ENCODE data around the gene SERPINF2.
"Not testable (repeated sequence)": the region's sequence is repeated elsewhere in the genome, so short reads cannot be mapped to it uniquely, and the experiment has no call there.

SERPINF2 gene

DNA sequence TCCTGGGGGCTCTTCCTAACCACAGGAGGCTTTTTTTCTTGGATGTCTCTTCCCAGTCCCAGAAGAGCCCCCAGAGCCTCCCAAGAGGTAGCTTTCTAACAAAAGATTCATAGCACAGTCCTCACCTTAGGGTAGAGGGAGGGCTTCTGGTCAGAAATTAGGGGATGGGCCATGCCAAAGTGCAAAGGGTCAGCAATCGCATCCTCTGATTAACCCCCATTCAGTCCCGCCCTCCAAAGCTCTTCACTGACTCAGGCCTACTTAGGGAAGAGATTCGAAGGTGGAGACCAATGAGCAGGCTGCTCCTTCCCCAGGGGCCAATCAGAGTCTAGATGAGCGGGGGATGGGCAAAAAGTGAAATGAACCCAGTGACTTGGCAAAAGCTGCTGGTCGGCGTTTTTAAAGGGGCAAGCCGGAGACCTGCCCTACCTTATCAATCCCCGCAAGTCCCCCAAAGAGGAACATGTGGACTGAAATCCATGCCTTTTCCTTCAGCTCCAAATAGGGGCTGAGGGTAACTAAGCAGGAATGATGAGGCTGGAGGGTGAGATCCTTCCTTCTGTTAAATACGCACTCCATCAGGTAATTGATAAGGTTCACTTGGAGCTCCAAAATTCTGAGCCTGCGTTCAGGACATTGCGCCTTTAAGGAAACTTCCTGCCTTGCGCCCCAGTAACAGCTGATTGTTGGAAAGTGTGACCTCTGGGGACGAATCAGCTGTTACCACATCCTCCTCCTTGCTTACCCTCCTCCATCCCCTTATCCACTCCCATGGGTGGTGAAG lies 25.6 kb upstream of the SERPINF2 start:
- DNase-seq, result peak; percentile 97

DNA sequence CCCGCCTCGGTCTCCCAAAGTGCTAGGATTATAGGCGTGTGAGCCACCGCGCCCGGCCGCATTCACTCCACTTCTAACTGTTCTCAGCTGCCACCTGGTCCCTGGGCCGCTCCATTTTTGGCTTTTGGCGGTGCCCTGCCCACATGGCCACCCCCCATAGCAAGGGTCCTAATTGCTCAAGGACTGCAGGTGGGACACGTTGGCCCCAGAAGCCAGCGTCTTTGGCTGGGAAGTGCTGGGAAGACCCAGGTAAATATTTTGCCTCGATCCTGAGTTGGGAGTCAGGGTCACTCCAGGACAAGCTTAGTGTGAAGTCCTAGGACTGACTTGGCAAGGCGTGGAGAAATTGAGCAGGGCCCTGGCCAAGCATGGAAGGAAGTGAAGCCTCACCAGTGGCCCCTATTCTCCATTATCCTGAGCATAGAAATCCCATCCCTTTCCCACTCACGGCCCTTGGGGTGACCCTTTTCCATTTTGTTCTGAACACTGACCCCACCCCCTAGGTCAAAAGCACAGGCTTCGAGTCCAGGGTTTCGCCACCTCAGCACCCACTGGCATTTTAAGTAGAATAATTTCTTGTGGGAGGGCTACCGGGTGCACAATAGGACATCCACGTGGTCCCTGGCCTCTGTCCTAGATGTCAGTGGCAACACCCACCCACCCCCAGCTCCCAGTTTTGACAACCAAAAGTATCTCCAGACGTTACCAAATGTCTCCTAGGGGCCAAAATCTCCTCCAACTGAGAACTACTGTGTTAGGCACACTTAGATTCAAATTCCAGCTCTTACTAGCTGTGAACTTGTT lies 24.1 kb upstream of the SERPINF2 start:
- no peak for DNase-seq

DNA sequence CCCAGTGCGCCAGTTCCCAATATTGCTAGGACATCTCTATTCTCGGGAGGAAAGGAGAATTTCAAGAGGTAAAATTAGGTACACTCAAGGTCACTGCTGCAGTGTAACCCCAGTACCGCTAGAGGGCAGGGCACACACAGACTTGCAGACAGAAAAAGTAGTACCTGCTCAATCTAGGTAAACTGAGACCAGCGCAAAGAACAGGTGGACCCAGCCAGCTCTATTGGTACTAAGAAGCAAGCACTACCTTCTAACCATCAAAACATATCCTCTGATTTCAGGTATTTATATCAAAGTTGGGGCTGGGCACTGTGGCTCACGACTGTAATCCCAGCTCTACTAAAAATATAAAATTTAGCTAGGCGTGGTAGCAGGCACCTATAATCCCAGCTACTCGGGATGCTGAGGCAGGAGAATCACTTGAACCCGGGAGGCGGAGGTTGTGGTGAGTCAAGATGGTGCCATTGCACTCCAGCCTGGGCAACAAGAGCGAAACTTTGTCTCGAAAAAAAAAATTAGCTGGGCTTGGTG lies 21.8 kb upstream of the SERPINF2 start:
- DNase-seq, result peak; percentile 77

DNA sequence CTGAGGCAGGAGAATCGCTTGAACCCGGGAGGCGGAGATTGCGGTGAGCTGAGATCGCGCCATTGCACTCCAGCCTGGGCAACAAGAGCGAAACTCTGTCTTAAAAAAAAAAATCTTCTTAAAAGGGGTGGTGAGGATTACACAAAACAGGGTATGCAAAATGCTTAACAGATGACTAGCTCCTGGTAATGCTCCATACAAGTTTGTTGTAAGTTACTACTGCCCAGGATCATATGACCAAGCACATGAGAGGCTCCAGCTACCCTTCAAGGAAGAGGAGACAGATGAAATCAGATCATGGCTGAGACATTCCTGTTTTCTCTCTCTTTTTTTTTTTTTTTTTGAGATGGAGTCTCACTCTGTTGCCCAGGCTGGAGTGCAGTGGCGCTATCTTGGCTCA lies 20.6 kb upstream of the SERPINF2 start:
- not testable (repeated sequence) for DNase-seq

DNA sequence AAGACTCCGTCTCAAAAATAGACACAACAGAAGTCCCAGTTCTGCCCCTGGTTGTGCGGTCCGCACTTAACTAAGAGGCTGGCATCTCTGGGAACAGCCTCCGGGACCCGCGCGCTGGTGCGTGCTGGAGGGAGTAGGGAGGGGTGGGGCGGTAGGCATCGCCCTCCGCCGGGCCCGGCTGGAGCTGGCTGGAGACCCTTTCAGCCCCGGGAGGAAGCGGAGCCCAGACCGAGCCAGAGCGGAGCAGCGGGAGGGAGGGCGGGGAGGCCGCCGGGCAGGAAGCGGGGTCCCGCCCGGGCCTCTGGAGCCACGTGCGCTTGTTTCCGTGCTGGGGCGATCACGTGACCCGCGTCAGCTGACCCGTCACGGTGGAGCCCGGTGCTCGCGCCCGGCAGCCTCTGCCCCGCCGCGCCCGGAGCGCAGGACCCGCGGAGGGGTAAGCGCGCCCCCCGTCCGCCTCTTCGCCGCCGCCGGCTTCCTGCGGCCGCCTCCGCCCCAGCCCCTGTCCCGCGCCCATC lies 18.3 kb upstream of the SERPINF2 start, which contains the start of gene WDR81:
WDR81 (plus strand) TSS at position 354 of the 518 bp plus-strand sequence. CDS start 256 bp downstream, outside the sequence.
- DNase-seq, result peak; percentile 90

DNA sequence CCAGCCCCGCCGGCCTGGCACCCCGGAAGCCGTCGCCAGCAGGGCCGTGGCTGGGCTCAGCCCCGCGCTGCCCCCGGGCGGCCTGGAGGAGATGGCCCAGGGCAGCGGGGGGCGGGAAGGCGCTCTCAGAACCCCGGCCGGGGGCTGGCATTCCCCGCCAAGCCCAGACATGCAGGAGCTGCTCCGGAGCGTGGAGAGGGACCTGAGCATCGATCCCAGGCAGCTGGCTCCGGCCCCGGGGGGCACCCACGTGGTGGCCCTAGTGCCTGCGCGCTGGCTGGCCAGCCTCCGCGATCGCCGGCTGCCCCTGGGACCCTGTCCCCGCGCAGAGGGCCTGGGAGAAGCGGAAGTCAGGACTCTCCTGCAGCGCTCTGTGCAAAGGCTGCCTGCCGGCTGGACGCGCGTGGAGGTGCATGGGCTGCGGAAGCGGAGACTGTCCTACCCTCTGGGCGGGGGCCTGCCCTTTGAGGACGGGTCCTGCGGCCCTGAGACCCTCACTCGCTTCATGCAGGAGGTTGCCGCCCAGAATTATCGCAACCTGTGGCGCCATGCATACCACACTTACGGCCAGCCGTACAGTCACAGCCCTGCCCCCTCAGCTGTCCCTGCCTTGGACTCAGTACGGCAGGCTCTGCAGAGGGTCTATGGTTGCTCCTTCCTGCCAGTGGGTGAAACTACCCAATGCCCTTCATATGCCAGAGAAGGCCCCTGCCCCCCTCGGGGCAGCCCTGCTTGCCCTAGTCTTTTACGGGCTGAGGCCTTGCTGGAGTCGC lies 17.6 kb upstream of the SERPINF2 start:
- no peak for DNase-seq

DNA sequence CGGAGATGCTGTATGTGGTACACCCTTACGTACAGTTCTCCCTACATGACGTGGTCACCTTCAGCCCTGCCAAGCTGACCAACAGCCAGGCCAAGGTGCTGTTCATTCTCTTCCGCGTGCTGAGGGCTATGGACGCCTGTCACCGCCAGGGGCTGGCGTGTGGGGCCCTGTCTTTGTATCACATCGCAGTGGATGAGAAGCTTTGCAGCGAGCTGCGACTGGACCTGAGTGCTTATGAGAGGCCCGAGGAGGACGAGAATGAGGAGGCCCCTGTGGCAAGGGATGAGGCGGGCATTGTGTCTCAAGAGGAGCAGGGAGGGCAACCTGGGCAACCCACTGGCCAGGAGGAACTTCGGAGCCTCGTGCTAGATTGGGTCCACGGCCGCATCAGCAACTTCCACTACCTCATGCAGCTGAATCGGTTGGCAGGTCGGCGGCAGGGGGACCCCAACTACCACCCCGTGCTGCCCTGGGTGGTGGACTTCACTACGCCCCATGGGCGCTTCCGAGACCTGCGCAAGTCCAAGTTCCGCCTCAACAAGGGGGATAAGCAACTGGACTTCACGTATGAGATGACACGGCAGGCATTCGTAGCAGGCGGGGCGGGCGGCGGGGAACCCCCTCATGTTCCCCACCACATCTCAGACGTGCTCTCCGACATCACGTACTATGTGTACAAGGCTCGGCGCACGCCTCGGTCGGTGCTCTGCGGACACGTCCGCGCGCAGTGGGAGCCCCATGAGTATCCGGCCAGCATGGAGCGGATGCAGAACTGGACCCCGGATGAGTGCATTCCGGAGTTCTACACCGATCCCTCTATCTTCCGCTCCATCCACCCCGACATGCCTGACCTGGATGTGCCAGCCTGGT lies 16.8 kb upstream of the SERPINF2 start:
- no peak for DNase-seq

DNA sequence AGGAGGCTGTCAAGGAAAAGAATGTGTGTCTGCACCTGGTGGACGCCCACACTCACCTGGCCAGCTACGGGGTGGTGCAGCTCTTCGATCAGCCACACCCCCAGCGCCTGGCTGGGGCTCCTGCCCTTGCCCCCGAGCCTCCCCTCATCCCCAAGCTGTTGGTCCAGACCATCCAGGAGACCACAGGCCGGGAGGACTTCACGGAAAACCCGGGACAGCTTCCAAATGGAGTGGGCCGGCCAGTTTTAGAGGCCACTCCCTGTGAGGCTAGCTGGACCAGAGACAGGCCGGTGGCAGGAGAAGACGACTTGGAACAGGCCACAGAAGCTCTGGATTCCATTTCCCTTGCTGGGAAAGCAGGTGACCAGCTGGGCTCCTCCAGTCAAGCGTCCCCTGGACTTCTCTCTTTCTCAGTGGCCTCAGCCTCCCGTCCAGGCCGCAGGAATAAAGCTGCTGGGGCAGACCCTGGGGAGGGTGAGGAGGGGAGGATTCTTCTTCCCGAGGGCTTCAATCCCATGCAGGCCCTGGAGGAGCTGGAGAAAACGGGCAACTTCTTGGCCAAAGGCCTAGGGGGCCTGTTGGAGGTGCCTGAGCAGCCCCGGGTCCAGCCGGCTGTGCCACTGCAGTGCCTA lies 15.9 kb upstream of the SERPINF2 start:
- no peak for DNase-seq

DNA sequence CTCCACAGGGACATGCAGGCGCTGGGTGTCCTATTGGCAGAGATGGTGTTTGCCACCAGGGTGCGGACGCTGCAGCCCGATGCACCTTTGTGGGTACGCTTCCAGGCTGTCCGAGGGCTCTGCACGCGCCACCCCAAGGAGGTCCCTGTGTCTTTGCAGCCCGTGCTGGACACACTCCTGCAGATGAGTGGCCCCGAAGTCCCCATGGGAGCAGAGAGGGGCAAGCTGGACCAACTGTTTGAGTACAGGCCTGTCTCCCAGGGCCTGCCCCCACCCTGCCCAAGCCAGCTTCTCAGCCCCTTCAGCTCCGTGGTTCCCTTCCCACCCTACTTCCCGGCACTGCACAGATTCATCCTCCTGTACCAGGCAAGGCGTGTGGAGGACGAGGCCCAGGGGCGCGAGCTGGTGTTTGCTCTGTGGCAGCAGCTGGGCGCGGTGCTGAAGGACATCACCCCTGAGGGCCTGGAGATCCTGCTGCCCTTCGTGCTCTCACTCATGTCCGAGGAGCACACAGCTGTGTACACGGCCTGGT lies 15.3 kb upstream of the SERPINF2 start:
- no peak for DNase-seq

DNA sequence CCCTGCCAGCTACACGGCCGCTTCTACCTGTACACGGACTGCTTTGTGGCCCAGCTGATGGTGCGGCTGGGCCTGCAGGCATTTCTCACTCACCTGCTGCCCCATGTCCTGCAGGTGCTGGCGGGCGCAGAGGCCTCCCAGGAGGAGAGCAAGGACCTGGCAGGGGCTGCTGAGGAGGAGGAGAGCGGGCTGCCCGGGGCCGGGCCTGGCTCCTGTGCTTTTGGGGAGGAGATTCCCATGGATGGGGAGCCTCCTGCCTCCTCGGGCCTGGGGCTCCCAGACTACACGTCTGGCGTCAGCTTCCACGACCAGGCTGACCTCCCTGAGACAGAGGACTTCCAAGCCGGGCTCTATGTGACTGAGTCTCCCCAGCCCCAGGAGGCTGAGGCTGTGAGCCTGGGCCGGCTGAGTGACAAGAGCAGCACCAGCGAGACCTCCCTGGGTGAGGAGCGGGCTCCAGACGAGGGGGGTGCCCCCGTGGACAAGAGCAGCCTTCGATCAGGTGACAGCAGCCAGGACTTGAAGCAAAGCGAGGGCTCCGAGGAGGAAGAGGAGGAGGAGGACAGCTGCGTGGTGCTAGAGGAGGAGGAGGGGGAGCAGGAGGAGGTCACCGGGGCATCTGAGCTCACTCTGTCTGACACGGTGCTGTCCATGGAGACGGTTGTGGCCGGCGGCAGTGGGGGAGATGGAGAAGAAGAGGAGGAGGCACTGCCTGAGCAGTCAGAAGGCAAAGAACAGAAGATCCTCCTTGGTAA lies 14.6 kb upstream of the SERPINF2 start:
- no peak for DNase-seq

DNA sequence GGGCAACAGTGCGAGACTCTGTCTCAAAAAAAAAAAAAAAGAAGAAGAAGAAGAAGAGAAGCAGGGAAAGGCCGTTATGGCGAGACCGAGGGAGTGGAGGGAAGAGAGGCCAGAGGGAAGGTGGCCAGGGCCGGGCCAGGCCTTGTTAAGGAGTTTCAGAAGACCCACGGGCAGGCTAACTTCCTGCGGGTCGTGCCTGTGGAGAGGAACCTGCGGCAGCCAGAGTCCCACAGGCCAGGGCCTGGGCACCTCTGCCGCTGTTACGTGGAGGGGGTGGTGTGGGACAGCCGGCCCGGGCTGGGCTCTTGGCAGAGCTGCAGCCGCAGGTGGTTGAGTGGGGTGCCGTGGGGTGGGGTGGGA lies 12.7 kb upstream of the SERPINF2 start:
- DNase-seq, result no peak

DNA sequence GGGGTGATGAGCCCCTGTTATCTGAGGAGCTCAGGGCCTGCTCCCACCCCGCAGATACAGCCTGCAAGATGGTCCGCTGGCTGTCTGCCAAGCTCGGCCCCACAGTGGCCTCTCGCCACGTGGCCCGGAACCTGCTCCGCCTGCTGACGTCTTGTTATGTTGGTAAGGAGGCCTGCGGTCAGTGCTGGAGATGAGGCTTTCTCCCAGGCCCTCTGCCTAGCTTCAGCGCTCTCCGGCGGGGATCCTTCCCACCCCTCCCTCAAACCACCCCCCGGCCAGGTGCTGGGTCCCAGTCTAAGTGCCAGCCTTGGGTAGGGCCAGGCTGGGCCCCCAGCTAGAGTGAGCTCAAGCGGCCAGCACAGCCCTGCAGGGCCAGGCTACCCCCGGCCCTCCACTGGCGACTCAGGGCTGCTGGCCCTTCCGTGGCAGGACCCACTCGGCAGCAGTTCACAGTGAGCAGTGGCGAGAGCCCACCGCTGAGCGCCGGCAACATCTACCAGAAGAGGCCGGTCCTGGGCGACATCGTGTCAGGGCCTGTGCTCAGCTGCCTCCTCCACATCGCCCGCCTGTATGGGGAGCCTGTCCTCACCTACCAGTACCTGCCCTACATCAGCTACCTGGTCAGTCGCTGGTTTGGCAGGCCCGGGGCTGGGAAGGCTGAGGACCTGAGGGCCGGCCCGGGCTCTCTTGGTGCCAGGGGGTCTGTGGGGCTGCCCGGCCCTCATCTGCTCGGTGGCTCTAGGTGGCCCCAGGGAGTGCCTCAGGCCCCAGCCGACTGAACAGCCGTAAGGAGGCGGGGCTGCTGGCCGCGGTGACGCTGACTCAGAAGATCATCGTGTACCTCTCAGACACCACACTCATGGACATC lies 12.1 kb upstream of the SERPINF2 start:
- DNase-seq, result no peak

DNA sequence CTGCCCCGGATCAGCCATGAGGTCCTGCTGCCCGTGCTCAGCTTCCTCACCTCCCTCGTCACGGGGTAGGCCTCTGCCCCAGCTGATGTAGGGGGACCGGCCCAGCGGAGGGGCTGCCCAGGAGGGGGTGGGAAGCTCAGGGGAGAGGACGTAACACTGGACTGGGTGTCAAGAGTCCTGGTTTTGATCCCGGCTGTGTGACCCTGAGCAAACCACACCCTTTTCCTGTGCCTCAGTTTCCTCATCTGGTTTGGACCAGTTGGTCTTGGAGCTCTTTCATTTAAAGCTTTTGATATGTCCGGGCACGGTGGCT lies 11.5 kb upstream of the SERPINF2 start:
- DNase-seq, result no peak

DNA sequence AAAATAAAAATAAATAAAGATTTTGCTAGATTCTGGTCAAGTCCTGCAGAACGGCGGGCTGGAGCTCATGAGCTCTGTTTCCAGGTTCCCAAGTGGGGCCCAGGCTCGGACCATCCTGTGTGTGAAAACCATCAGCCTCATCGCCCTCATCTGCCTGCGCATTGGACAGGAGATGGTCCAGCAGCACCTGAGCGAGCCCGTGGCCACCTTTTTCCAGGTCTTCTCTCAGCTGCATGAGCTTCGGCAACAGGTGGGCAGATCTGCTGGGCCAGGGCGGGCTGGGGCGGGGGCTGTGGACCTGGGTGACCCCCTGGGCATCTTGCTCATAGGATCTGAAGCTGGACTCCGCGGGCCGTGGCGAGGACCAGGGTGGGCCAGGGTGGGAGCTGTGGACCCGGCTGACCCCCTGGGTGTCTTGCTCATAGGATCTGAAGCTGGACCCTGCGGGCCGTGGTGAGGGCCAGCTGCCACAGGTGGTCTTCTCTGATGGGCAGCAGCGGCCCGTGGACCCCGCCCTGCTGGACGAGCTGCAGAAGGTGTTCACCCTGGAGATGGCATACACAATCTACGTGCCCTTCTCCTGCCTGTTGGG lies 10.3 kb upstream of the SERPINF2 start:
- DNase-seq, result no peak

DNA sequence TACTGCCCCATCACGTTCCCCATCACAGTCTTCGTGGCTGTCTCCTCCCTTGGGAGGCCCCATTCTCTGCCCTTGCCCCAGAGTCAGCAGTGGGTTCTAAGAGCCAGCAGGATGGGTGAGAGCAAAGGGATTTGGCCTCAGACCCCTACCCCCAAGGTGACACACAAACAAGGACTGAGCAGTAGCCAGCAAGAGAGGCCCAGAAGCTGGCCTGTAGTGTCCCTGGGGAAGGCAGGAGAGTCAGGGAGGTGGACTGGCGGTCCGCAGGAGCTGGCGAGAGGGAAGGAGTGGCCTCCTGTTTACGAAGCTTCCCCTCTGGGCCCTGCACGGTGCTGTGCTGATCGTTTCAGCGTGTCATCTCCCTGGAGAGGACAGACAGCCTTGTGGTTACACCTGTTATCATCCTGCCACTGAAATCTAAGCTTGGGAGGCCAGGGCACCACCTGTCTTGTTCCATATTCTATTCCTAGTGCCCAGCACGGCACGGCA lies 9.8 kb upstream of the SERPINF2 start:
- DNase-seq, result no peak

DNA sequence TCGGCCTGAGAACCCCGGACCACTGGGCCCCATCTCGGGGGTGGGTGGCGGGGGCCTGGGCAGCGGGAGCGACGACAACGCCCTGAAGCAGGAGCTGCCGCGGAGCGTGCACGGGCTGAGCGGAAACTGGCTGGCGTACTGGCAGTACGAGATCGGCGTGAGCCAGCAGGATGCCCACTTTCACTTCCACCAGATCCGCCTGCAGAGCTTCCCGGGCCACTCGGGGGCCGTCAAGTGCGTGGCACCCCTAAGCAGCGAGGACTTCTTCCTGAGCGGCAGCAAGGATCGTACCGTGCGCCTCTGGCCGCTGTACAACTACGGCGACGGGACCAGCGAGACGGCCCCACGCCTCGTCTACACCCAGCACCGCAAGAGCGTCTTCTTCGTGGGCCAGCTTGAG lies 8.9 kb upstream of the SERPINF2 start:
- no peak for DNase-seq

DNA sequence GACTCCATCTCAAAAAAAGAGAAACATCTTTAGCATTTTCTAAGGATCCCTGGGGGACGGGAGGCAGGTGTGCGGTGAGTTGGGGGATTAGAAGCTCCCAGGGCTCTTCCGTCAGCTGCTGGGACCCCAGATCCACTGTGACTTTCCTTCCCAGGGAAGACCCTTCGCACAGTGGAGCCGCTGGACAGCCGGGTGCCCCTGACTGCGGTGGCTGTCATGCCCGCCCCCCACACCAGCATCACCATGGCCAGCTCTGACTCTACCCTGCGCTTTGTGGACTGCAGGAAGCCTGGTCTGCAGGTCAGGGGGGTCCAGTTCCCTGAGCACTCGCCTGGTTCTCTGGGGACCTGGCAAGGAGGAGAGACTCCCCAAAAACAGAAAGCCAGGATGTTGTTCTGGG lies 7.3 kb upstream of the SERPINF2 start:
- DNase-seq, result no peak

DNA sequence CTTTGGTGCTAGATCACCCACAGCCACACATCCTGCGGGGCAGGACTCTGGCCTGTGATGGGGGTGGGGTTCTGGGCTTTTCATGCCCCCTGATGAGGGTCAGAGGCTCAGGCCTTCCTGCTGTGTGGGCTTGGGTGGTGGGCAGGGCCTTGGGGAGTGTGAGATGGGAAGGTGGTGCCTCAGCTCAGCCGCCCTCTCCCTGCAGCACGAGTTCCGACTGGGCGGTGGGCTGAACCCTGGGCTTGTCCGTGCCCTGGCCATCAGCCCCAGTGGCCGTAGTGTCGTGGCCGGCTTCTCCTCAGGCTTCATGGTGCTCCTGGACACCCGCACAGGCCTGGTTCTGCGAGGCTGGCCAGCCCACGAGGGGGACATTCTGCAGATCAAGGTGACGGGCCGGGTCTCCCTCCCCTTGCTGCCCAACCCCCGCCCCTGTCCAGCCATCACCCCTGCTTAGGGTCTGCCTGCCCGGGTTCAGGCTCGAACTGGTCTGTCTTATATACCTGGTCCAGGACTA lies 6.8 kb upstream of the SERPINF2 start:
- DNase-seq, result no peak
